SHP77 treated with DMSO at 0.1 percent for 48 hours (cell line): ENCODE results near the gene C1orf167.

Experiments
- DNase-seq: peaks from one replicate; lab custom pipeline; 2025; lab: John Stamatoyannopoulos, UW

C1orf167 gene

GRCh38 chr1:11764519-11764918, 2.5 kb downstream of the C1orf167 start:
- no peak for DNase-seq

DNA sequence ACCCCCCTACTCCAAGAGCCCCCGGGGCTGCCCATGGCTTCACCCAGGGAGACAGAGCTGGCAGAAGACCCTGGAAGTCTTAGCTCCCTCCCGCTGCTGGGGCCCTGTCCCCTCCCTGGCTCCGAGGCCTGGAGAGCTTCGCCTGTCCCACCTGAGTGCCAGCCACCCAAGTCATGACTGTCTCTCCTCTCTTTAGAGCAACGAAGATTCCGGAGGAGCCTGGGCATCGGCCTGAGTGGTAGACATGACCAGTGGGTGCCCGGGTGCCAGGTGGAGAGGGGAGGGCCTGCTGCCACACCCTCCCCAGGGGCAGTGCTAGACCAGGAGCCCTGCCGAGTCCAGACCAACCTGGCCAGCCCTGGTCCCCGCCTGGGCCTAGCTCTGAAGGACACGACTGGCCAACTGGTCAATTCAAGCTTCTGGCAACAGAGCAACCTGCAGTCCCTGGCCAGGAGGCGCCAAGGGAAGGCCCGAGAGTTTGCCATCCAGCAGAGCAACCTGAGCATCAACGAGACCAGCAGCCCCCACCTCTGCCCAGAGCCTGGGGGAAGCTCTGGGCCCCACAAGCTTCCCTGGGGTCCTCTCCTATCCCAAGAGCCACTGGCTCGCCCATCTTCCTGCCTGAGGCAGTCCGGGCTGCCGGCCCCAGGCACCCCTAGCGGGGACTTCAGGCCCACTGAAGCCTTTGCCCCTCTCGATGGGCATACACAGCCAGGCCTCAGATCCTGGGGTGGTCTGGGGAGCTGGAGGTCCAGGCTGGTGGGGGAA, 3.9 kb downstream of the C1orf167 start:
- no peak for DNase-seq

DNA sequence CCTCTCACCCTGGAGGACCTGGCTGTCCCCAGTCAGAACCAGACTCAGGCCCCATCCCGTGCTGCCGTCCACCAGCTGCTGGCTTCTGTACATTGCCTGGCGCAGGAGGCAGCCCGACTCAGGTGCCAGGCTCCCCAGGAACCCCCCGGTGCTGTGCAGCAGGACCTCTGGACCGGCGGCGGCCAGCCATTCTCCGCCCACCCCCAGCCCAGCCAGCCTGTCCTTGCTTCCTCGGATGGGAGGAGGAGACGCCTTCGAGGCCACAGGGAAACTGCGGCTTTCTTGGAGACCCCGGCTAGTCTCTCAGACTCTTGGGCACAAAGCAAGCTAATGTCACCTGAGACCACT, 4.4 kb downstream of the C1orf167 start:
- DNase-seq: no peak

DNA sequence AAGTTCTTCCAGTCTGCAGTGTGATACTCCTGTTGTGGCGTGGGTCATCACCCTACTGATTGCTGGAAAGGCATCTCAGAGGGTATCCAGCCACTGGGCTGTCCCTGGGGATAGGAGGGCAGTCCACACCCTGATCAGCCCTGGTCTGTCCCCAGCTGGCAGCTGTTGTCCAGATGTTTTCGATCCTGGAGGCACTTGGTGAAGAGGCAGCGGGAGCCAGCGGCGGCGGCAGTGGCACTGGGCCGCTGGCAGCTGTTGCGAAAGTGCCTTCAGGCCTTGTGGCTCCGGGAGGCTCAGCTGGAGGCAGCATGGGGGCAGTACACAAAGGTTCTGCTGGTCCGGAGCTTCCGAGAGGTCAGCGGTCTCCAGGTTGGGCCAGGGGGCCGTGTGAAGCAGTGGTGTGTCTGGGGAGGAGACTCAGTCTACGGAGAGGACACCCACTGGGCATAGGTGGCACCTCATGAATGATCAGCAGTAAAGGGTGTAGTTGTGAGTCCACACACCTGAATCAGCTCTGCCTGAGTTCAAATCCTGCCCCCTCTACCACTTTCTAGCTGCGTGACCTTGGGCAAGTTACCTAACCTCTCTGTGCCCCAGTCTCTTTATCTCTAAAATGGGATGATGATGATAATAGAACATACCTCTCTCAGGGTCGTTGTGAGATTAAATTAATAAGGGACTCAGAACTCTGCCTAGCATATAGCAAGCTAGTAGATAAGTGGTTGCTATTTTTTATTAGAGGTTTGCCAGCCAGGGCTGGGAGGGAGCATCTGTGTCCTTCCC, 6.1 kb downstream of the C1orf167 start:
- DNase-seq: no peak

DNA sequence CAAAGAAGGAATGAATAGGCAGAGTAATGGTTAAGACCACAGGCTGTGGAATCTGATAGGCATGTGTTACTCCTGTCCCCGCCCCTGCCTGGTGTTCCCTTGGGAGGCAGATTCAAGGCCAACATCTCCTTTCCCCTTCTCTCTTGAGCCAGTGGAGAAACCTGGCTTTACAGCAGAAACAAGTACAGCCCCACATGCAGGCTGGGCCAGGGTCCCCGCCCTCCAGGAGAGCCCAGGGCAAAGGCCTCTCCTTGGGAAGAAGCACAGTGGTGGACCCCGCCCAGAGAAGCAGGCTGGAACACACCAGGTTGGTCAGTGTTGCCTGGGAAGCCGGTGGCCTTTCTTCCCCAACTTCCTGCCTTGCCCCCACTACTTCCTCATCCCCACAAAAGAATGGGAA, 6.8 kb downstream of the C1orf167 start:
- DNase-seq: no peak

- DNase-seq: no peak
Measured at GRCh38 chr1:11769274-11769673, 7.3 kb downstream of the C1orf167 start.

GRCh38 chr1:11770011-11770410, 8.0 kb downstream of the C1orf167 start:
- DNase-seq: no peak

DNA sequence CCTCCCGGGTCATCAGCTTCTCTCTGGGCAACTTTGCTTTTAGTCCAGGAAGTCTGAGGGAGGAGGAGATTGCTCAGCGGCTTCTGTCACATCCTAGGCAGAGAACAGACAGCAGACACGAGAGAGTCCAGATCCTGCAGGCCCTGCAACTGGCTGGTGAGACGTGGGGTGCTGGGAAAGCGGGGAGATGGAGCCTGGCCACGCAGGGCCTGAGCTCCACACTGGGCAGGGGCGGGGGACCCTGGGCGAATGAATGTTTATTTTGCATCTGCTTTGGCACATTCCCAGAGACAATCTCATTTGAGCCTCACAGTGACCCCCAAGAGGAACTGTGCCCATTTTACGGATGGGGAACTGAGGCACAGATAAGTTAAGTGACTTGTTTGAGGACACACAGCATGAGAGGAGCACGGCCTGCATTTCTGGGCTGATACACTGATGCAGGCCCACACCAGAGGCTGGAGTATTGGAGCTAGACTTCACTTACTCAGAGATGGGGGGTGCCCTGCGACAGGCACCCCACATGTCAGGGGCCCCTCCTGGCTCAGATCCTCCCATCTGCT, 9.6 kb downstream of the C1orf167 start:
- DNase-seq: no peak

DNA sequence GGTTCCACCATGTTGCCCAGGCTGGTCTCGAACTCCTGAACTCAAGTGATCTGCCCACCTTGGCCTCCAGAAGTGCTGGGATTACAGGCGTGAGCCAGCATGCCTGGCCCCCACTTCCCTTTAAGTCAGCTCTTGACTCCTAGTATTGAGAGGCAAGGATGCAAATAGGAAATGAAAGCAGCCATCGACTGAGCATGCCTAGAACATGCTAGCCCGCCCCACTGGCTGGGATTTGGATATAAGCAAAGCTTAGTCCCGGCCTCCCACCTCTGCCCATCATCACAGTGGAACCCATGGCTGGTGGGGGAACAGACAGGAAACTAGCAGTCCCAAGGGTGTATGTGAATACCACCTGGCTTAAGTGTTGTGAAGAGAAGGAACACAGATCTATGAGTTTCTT, 10.5 kb downstream of the C1orf167 start:
- no peak for DNase-seq

GRCh38 chr1:11774753-11775152, 12.8 kb downstream of the C1orf167 start:
- no peak for DNase-seq

- no peak for DNase-seq
Measured at GRCh38 chr1:11777658-11778322, 15.8 kb downstream of the C1orf167 start.

- no peak for DNase-seq
Measured at GRCh38 chr1:11778336-11778735, 16.3 kb downstream of the C1orf167 start.

DNA sequence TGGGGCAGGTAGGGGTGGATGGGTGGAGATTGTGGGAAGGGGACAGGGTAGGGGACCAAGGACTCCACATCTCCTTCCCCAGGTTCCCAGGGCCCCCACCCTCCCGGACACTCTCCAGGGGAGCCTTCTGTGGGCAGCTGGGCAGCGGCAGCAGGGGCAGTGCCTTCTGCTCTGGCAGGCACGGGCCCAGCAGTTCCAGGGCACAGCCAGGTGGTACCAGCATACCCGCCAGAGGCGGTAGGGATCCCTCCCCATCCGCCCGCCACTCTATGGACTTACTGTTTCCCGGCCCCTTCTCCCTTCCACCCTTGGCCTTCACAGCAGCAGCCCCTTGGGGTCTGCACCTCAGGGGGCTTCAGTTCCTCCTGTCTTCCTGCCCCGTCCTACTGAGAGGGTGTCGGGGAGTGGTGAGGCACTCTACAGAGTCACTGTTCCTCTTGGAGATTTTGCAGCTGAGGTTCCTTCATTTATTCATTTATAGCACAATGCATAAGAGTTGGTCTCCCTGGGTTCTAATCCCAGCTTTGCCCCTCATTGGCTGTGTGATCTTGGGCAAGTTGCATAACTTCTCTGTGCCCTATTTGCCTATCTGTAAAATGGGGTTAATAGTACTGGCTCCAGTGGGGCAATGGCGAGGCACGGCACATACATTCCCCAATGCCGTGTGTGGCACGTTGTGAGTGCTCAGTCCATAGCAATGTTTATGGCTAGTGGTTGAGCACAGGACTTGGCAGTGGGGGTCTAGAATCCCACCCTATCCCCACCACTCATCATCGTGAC, 17.0 kb downstream of the C1orf167 start:
- DNase-seq: no peak

DNA sequence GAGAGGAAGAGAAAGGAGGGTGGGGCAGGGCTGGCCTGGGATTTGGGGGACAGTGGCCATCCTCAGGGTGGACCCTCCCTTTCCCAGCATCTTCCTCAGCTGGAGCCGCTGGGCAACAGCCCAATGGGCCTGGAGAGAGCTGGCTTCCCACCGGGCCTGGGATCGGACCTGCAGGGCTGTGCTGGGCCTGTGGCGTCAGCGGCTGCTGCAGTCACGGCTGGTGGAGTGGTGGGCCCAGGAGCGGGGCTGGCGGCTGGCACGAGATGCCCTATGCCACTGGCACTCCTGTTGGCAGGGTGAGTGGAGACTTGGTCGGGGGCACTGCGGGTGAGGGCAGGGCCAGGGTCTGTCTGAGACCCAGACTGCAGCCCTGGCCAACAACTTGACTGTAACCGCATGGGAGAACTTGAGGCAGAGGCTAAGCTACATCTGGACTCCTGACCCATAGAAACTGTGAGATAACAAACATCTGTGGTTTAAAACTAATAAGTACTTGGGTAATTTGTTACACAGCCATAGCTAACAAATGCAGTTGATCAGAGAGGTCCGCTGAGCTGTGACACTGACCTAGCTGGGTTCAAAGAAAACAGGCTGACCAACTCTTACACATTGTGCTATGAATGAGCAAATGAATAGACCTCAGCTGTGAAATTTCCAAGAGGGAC, 17.9 kb downstream of the C1orf167 start:
- no peak for DNase-seq

DNA sequence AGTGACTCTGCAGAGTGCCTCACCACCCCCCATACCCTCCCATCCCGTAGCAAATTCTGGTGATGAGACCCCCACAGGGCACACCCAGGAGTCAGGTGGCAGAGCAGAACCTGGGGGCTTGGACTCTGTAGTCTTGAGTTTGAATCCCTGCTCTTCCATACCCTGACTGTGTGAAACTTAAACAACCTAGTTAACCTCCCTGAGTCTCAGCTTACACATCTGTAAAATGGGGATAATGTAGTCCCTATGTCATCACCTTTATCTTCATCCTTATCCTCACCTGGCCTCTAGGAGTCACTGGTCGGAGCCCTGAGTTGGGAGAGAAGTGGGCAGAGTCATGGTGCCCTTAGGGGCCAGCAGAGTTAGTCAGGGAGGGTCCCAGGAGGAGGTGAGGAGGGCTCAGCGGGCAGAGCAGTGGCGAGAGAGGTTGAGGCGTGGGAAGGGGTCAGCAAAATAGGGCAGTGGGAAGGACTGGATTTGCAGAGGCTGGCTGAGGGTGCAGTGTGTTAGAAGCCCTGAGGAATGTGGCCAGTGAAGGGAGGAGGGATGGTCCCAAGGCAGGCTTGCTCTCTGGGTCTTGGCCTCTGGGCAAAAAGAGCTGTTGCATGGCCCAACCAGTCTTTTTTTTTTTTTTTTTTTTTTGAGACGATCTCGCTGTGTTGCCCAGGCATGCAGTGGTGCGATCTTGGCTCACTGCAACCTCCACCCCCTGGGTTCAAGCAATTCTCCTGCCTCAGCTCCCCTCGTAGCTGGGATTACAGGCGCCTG, 18.6 kb downstream of the C1orf167 start:
- no peak for DNase-seq

GRCh38 chr1:11781297-11781696, 19.3 kb downstream of the C1orf167 start:
- no peak for DNase-seq

DNA sequence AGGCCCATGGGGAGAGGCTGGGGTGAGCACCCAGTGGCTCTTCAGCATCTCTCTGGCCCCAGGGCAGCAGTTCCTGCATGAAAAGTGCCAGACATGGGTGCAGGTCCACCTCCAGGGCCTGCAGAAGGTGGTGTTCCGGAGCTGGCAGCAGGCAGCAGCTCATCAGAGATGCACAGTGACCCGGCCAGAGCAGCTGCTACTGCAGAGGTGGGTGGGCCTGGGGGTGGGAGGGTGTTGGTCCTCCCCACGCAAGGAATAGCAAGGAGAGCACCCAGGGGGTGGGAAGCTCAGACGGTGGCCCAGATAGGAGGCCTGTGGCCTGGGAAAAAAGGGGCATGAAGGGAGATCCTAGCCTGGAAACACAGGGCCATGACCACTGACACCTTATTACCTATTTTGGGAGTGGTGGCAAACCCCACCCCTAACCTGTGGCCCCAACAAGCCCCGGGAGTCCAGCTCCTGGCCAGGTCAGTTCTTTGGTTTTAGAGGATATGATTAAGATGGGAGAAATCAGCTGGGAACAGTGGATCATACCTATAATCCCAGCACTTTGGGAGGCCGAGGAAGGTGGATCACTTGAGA, 20.2 kb downstream of the C1orf167 start:
- DNase-seq: no peak

GRCh38 chr1:11783556-11783955, 21.6 kb downstream of the C1orf167 start:
- no peak for DNase-seq

GRCh38 chr1:11784256-11784992, 22.4 kb downstream of the C1orf167 start:
- DNase-seq: no peak
